NCI-H82 treated with DMSO at 0.1 percent for 48 hours (cell line): Measurements from ENCODE around the gene METTL16.
A peak's percentile ranks its signal among the peaks of the same experiment; 100 is the strongest.
"Not testable (repeated sequence)": the region's sequence is repeated elsewhere in the genome, so short reads cannot be mapped to it uniquely, and the experiment has no call there.

ENCODE experiments used
- DNase-seq: peaks from one replicate; lab custom pipeline; 2025; ENCODE audit not compliant: unreplicated experiment; lab: John Stamatoyannopoulos, UW

Gene METTL16

GRCh38 chr17:2502871-2503580 lies 8.7 kb downstream of the METTL16 start:
- DNase-seq: no peak

- no peak for DNase-seq
Measured at GRCh38 chr17:2500446-2500845, 11.2 kb downstream of the METTL16 start.

- DNase-seq: not testable (repeated sequence)
Measured at GRCh38 chr17:2489286-2489685, 22.4 kb downstream of the METTL16 start.

GRCh38 chr17:2487306-2487705 lies 24.4 kb downstream of the METTL16 start:
- DNase-seq: no peak

GRCh38 chr17:2486709-2487108 lies 25.0 kb downstream of the METTL16 start:
- DNase-seq: not testable (repeated sequence)

GRCh38 chr17:2485970-2486369 lies 25.7 kb downstream of the METTL16 start:
- DNase-seq: no peak

- DNase-seq: no peak
Measured at GRCh38 chr17:2485543-2485942, 26.1 kb downstream of the METTL16 start.

- DNase-seq: peak; percentile 91
Measured at GRCh38 chr17:2484876-2485275, 26.8 kb downstream of the METTL16 start.

GRCh38 chr17:2483084-2483483 lies 28.6 kb downstream of the METTL16 start:
- DNase-seq: no peak

GRCh38 chr17:2482218-2482617 lies 29.5 kb downstream of the METTL16 start:
- DNase-seq: no peak

GRCh38 chr17:2481760-2482159 lies 29.9 kb downstream of the METTL16 start:
- no peak for DNase-seq

- DNase-seq: no peak
Measured at GRCh38 chr17:2478458-2478857, 33.2 kb downstream of the METTL16 start.

- no peak for DNase-seq
Measured at GRCh38 chr17:2475056-2475455, 36.6 kb downstream of the METTL16 start.

- DNase-seq: no peak
Measured at GRCh38 chr17:2474371-2474770, 37.3 kb downstream of the METTL16 start.

- DNase-seq: no peak
Measured at GRCh38 chr17:2468270-2468669, 43.4 kb downstream of the METTL16 start.

- DNase-seq: no peak
Measured at GRCh38 chr17:2466931-2467330, 44.8 kb downstream of the METTL16 start.

GRCh38 chr17:2462481-2462880 lies 49.2 kb downstream of the METTL16 start:
- DNase-seq: no peak

GRCh38 chr17:2459917-2460271 lies 51.8 kb downstream of the METTL16 start:
- DNase-seq: no peak

- no peak for DNase-seq
Measured at GRCh38 chr17:2457913-2458312, 53.8 kb downstream of the METTL16 start.

GRCh38 chr17:2456475-2456874 lies 55.2 kb downstream of the METTL16 start:
- no peak for DNase-seq

- no peak for DNase-seq
Measured at GRCh38 chr17:2455956-2456355, 55.7 kb downstream of the METTL16 start.

- DNase-seq: no peak
Measured at GRCh38 chr17:2453866-2454265, 57.8 kb downstream of the METTL16 start.

- no peak for DNase-seq
Measured at GRCh38 chr17:2453325-2453724, 58.4 kb downstream of the METTL16 start.
